ENCODE results near the gene WDR93. TPM values are rescaled to one million over a fixed set of nuclear protein-coding genes. Genes with fewer than 3 reads are reported as not detected.
A peak's percentile ranks its signal among the peaks of the same experiment; 100 is the strongest.

WDR93 gene
- not detected for total RNA-seq

- no peaks in the 10 kb centered on the region for H3K27me3 ChIP-seq
- DNase-seq (ENCODE audit: extremely low spot score in 2 of 2): peak in 1 of 2 donors; percentile 87
- intact Hi-C loops (cut with DNase I): no loop called here
- peak within 1 kb of the TSS; percentile 92 to 96 for H3K4me3 ChIP-seq
- H3K27ac ChIP-seq: peak within 1 kb of the TSS; percentile 73
- H3K36me3 ChIP-seq: no peaks in the 10 kb centered on the region
- H3K9me3 ChIP-seq: no peaks in the 10 kb centered on the region
- peaks cover 12% of the 10 kb centered on the region for H3K4me1 ChIP-seq
- TF ChIP-seq POLR2AphosphoS5 (IDR thresholded peaks at IDR 0.05; ENCODE audit: insufficient read depth in 1 of 2, low read depth in 1 of 2) (peak in 1 of 2 donors; percentile 82), POLR2A (IDR thresholded peaks at IDR 0.05) (peak in 1 of 2 donors; percentile 9), CTCF (IDR thresholded peaks at IDR 0.05) (no peak)
Measured at GRCh38 chr15:89690276-89691218, at the start of gene WDR93, which contains the start of gene PEX11A. WDR93 (plus strand) TSS chr15:89690811; CDS start chr15:89701747, 10,936 bp downstream. PEX11A (minus strand) TSS chr15:89690754; CDS start chr15:89690632, 122 bp downstream.

- DNase-seq (ENCODE audit: extremely low spot score in 2 of 2): no peak
- H3K9me3 ChIP-seq: no peaks in the 10 kb centered on the region
- no peaks in the 10 kb centered on the region for H3K27me3 ChIP-seq
- no peak for TF ChIP-seq POLR2A (IDR thresholded peaks at IDR 0.05)
- TF ChIP-seq POLR2AphosphoS5 (IDR thresholded peaks at IDR 0.05; ENCODE audit: insufficient read depth in 1 of 2, low read depth in 1 of 2): no peak
- no peak overlapping the region for H3K4me3 ChIP-seq
- intact Hi-C loops (cut with DNase I): no loop called here
- peaks cover 0 to 10% of the 10 kb centered on the region in 2 donors for H3K36me3 ChIP-seq
- H3K27ac ChIP-seq: no peak overlapping the region
- H3K4me1 ChIP-seq: no peaks in the 10 kb centered on the region
Measured at GRCh38 chr15:89641053-89641452, 49.6 kb upstream of the WDR93 start.

GRCh38 chr15:89642106-89642505, 48.5 kb upstream of the WDR93 start:
- Histone ChIP-seq H3K27me3 (no peaks in the 10 kb centered on the region), H3K36me3 (peaks cover 0 to 10% of the 10 kb centered on the region in 2 donors), H3K27ac (no peak overlapping the region), H3K4me1 (no peaks in the 10 kb centered on the region), H3K9me3 (no peaks in the 10 kb centered on the region), H3K4me3 (no peak overlapping the region)
- intact Hi-C loops (cut with DNase I): no loop called here
- DNase-seq (ENCODE audit: extremely low spot score in 2 of 2): no peak
- TF ChIP-seq POLR2AphosphoS5 (IDR thresholded peaks at IDR 0.05; ENCODE audit: insufficient read depth in 1 of 2, low read depth in 1 of 2): no peak
- TF ChIP-seq POLR2A (IDR thresholded peaks at IDR 0.05): no peak
- TF ChIP-seq CTCF (IDR thresholded peaks at IDR 0.05): no peak

- Histone ChIP-seq H3K36me3 (peaks cover 0 to 13% of the 10 kb centered on the region in 2 donors), H3K9me3 (no peaks in the 10 kb centered on the region), H3K4me1 (no peaks in the 10 kb centered on the region)
Measured at GRCh38 chr15:89645680-89646079, 44.9 kb upstream of the WDR93 start.

More at GRCh38 chr15:89645680-89646079, 44.9 kb upstream of the WDR93 start:
- intact Hi-C loops (cut with DNase I): no loop called here
- DNase-seq (ENCODE audit: extremely low spot score in 2 of 2): peak in 1 of 2 donors; percentile 95
- TF ChIP-seq POLR2AphosphoS5 (IDR thresholded peaks at IDR 0.05; ENCODE audit: insufficient read depth in 1 of 2, low read depth in 1 of 2) (no peak), POLR2A (IDR thresholded peaks at IDR 0.05) (no peak), CTCF (IDR thresholded peaks at IDR 0.05) (no peak)
- no peak overlapping the region for H3K27ac ChIP-seq
- H3K4me3 ChIP-seq: no peak overlapping the region
- H3K27me3 ChIP-seq: no peaks in the 10 kb centered on the region

Measured in vagina (tissue), 2 donors.